PFSK-1 (cell line): ENCODE results near the gene ERGIC1.

Experiments
- FOXP2 ChIP-seq: optimal IDR thresholded peaks from 2 replicates; pipeline ENCODE3; 2011; ENCODE audit warnings: borderline replicate concordance, control low read depth, inconsistent platforms; ENCODE audit not compliant: insufficient read depth; ENCODE audit errors: extremely low read length, extremely low read depth
- POLR2AphosphoS5 ChIP-seq: IDR thresholded peaks from 2 replicates; pipeline ENCODE4 v1.6.1; 2012; ENCODE audit warnings: low read depth, mild to moderate bottlenecking, control low read depth, low read length, moderate library complexity
- REST ChIP-seq, 2 experiments: IDR thresholded peaks; 2 replicates each; pipeline versions ENCODE4 v1.6.1 to v1.8.0; 2011 to 2012; ENCODE audit warnings: low read depth in 2 of 2, low read length in 2 of 2, control low read depth in 1 of 2, inconsistent platforms in 1 of 2, mild to moderate bottlenecking in 1 of 2, moderate library complexity in 1 of 2; ENCODE audit not compliant: insufficient read depth in 1 of 2
- SIN3A ChIP-seq: IDR thresholded peaks from 2 replicates; pipeline ENCODE4 v1.6.1; 2012; ENCODE audit warnings: mild to moderate bottlenecking, low read length, moderate library complexity, borderline replicate concordance; ENCODE audit not compliant: insufficient read depth
- TAF1 ChIP-seq: IDR thresholded peaks from 2 replicates; pipeline ENCODE4 v1.6.1; 2012; ENCODE audit warnings: low read length, control low read depth, borderline replicate concordance; ENCODE audit not compliant: insufficient read depth

GRCh38 chr5:172957458-172957857 lies 123.4 kb downstream of the ERGIC1 start:
- TF ChIP-seq REST (IDR thresholded peaks at IDR 0.05; ENCODE audit: insufficient read depth in 1 of 2, low read depth in 2 of 2, low read length in 2 of 2) (no peak), POLR2AphosphoS5 (no peak), TAF1 (no peak), SIN3A (no peak), FOXP2 (no peak)
